Nephron progenitor cell (in vitro differentiated cells): ENCODE data around the gene SLC11A2.
A peak's percentile ranks its signal among the peaks of the same experiment; 100 is the strongest.

Source experiments
- DNase-seq: peaks from one replicate; pipeline ENCODE4 v3.0.0; 2021
- H3K27ac Mint-ChIP-seq: 2 replicates; pipeline ENCODE4 v1.8.0; 2021; ENCODE audit warnings: mild to moderate bottlenecking, moderate library complexity, mixed read lengths
- H3K27me3 Mint-ChIP-seq: 2 replicates; pipeline ENCODE4 v1.8.0; 2021; ENCODE audit warnings: mild to moderate bottlenecking, low read depth, mixed read lengths; ENCODE audit not compliant: poor library complexity
- H3K36me3 Mint-ChIP-seq: 2 replicates; pipeline ENCODE4 v1.8.0; 2021; ENCODE audit warnings: low read depth, mixed read lengths
- H3K4me1 Mint-ChIP-seq: 2 replicates; pipeline ENCODE4 v1.8.0; 2021; ENCODE audit warnings: mixed read lengths
- H3K4me3 Mint-ChIP-seq: 2 replicates; pipeline ENCODE4 v1.8.0; 2021; ENCODE audit warnings: mild to moderate bottlenecking, moderate library complexity, mixed read lengths
- H3K9me3 Mint-ChIP-seq: 2 replicates; pipeline ENCODE4 v1.8.0; 2021; ENCODE audit warnings: mild to moderate bottlenecking, moderate library complexity, mixed read lengths
- CTCF ChIP-seq: fragments of 200-600 bp; sonication (generic); IDR thresholded peaks from 2 replicates; pipeline ENCODE4 v1.5.0; 2021; ENCODE audit warnings: antibody characterized with exemption

The SLC11A2 gene

GRCh38 chr12:51033048-51033447 is 6.9 kb upstream of the SLC11A2 start:
- peaks cover 11% of the 10 kb centered on the region for H3K27me3 Mint-ChIP-seq
- no peak overlapping the region for H3K4me3 Mint-ChIP-seq
- H3K4me1 Mint-ChIP-seq, result peaks cover 24% of the 10 kb centered on the region
- H3K36me3 Mint-ChIP-seq, result no peaks in the 10 kb centered on the region
- no peak for DNase-seq
- no peak for TF ChIP-seq CTCF
- no peaks in the 10 kb centered on the region for H3K9me3 Mint-ChIP-seq
- no peak overlapping the region for H3K27ac Mint-ChIP-seq

- H3K4me3 Mint-ChIP-seq, result no peak overlapping the region
- H3K27me3 Mint-ChIP-seq, result peaks cover 10% of the 10 kb centered on the region
- no peaks in the 10 kb centered on the region for H3K36me3 Mint-ChIP-seq
- no peaks in the 10 kb centered on the region for H3K9me3 Mint-ChIP-seq
- no peak for TF ChIP-seq CTCF
- peaks cover 53% of the 10 kb centered on the region for H3K4me1 Mint-ChIP-seq
- H3K27ac Mint-ChIP-seq, result no peak overlapping the region
- no peak for DNase-seq
Observed at GRCh38 chr12:51028813-51029150, 2.6 kb upstream of the SLC11A2 start.

GRCh38 chr12:51028126-51028812 is 2.1 kb upstream of the SLC11A2 start:
- H3K27ac Mint-ChIP-seq, result no peak overlapping the region
- H3K9me3 Mint-ChIP-seq, result no peaks in the 10 kb centered on the region
- peaks cover 8% of the 10 kb centered on the region for H3K27me3 Mint-ChIP-seq
- TF ChIP-seq CTCF, result no peak
- DNase-seq, result no peak
- H3K36me3 Mint-ChIP-seq, result no peaks in the 10 kb centered on the region
- H3K4me1 Mint-ChIP-seq, result peaks cover 56% of the 10 kb centered on the region
- H3K4me3 Mint-ChIP-seq, result no peak overlapping the region

DNA sequence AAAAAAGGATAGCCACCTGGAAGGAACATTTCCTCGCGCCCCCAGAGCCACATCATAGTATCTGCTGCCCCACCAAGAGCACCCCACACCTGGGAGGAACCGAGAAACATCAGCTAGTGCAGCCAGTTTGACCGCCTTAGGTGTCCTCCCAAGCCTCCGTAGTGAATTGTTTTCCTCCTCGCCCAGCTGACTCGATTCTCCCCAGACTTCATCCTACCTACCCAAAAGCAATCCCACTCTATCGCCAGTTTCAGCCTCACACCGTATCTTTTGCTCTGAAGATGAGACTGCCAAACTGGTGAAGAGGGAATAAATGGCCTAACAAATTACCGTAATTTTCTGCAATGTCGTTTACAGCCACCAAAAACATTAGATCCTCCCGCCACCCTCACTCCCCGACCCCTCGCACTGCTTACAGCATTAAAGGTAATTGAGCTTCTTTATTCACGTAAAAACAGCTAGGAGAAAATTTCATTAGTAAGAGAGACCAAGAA is 1.2 kb upstream of the SLC11A2 start:
- TF ChIP-seq CTCF, result no peak
- H3K9me3 Mint-ChIP-seq, result no peaks in the 10 kb centered on the region
- no peak for DNase-seq
- no peak overlapping the region for H3K27ac Mint-ChIP-seq
- peaks cover 7% of the 10 kb centered on the region for H3K27me3 Mint-ChIP-seq
- no peak overlapping the region for H3K4me3 Mint-ChIP-seq
- no peaks in the 10 kb centered on the region for H3K36me3 Mint-ChIP-seq
- H3K4me1 Mint-ChIP-seq, result peaks cover 56% of the 10 kb centered on the region

DNA sequence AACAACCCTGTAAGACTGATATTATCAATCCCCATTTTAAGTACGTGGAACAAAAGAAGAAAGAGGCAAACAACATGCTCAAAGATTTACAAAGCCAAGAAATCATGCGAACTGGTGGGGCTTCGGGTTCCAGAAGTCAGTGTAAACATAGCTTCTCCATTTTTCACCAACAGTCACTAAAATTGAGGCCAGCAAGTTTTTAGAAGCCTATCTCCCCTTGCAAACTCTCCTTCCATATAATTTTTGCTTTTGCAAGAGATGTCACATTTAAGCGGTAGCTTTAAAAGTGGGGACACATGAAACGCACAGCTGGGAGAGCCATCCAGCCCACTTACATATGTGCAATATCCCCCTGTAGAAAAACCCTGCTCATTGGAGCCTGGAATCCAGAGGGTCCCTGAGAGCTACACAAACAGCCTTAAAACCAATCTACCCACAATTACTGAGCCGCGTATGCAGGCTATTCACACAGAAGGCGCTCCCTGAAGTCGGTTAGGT is 797 bp downstream of the SLC11A2 start:
- Mint-ChIP-seq H3K9me3 (no peaks in the 10 kb centered on the region), H3K4me3 (peak overlapping the region; percentile 83), H3K4me1 (peaks cover 72% of the 10 kb centered on the region), H3K36me3 (peaks cover 14% of the 10 kb centered on the region), H3K27ac (peak overlapping the region; percentile 96), H3K27me3 (peaks cover 7% of the 10 kb centered on the region)
- TF ChIP-seq CTCF, result no peak
- no peak for DNase-seq
